ENCODE measurements around the gene NFIB. TPM values are rescaled to one million over a fixed set of nuclear protein-coding genes. Genes with fewer than 3 reads are reported as not detected.

NFIB gene
- total RNA-seq, 1 donor from 2014 or later, result 66.3 TPM

GRCh38 chr9:14344053-14344524, 30.1 kb upstream of the NFIB start:
- H3K36me3 Mint-ChIP-seq (ENCODE audit: low read depth), result peaks cover 1% of the 10 kb centered on the region
- peaks cover 28% of the 10 kb centered on the region for H3K27me3 Mint-ChIP-seq (ENCODE audit: low read depth)
- TF ChIP-seq CTCF (IDR thresholded peaks at IDR 0.05), result no peak
- no peak overlapping the region for H3K27ac Mint-ChIP-seq (ENCODE audit: unreplicated experiment)
- no peak for DNase-seq (ENCODE audit: low spot score)
- no peaks in the 10 kb centered on the region for H3K9me3 Mint-ChIP-seq (ENCODE audit: low read depth)
- H3K4me3 Mint-ChIP-seq (ENCODE audit: unreplicated experiment), result no peak overlapping the region
- H3K4me1 Mint-ChIP-seq (ENCODE audit: low read depth), result peaks cover 38% of the 10 kb centered on the region

- Mint-ChIP-seq H3K9me3 (ENCODE audit: low read depth) (no peaks in the 10 kb centered on the region), H3K27me3 (ENCODE audit: low read depth) (peaks cover 22% of the 10 kb centered on the region), H3K4me1 (ENCODE audit: low read depth) (peaks cover 31% of the 10 kb centered on the region), H3K36me3 (ENCODE audit: low read depth) (peaks cover 1% of the 10 kb centered on the region), H3K27ac (ENCODE audit: unreplicated experiment) (no peak overlapping the region), H3K4me3 (ENCODE audit: unreplicated experiment) (no peak overlapping the region)
- TF ChIP-seq CTCF (IDR thresholded peaks at IDR 0.05), result no peak
- no peak for DNase-seq (ENCODE audit: low spot score)
Observed at GRCh38 chr9:14343261-14344031, 29.5 kb upstream of the NFIB start.

- peaks cover 1% of the 10 kb centered on the region for H3K36me3 Mint-ChIP-seq (ENCODE audit: low read depth)
- TF ChIP-seq CTCF (IDR thresholded peaks at IDR 0.05), result no peak
- H3K4me3 Mint-ChIP-seq (ENCODE audit: unreplicated experiment), result no peak overlapping the region
- peaks cover 24% of the 10 kb centered on the region for H3K4me1 Mint-ChIP-seq (ENCODE audit: low read depth)
- no peaks in the 10 kb centered on the region for H3K9me3 Mint-ChIP-seq (ENCODE audit: low read depth)
- H3K27ac Mint-ChIP-seq (ENCODE audit: unreplicated experiment), result no peak overlapping the region
- no peak for DNase-seq (ENCODE audit: low spot score)
- H3K27me3 Mint-ChIP-seq (ENCODE audit: low read depth), result peaks cover 15% of the 10 kb centered on the region
Observed at GRCh38 chr9:14342736-14343135, 28.8 kb upstream of the NFIB start.

- no peak for TF ChIP-seq CTCF (IDR thresholded peaks at IDR 0.05)
- Mint-ChIP-seq H3K27ac (ENCODE audit: unreplicated experiment) (no peak overlapping the region), H3K36me3 (ENCODE audit: low read depth) (peaks cover 1% of the 10 kb centered on the region)
Observed at GRCh38 chr9:14341437-14342122, 27.6 kb upstream of the NFIB start.

DNA sequence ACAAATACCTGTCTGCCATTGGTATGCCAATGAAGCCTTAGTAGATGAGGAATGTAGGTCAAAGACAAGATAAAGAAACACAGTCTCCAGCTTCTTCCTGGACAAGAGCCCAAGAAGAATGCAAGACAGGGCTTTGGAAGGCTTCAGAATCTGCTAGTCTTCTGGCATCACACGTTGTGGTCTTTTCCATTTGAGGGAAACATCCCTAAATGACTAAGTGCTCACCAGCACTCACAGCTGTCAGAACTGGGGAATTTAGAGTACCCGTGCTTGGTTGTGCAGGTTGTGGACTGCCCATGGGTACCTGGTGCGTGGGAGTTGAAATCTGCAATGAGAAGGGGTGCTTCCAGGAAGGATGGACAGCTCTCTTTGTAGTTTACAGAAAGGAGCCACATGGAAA, 27.1 kb upstream of the NFIB start:
- no peak overlapping the region for H3K27ac Mint-ChIP-seq (ENCODE audit: unreplicated experiment)

More at GRCh38 chr9:14341437-14342122, 27.6 kb upstream of the NFIB start:
- Mint-ChIP-seq H3K27me3 (ENCODE audit: low read depth) (peaks cover 8% of the 10 kb centered on the region), H3K4me3 (ENCODE audit: unreplicated experiment) (no peak overlapping the region), H3K9me3 (ENCODE audit: low read depth) (no peaks in the 10 kb centered on the region), H3K4me1 (ENCODE audit: low read depth) (peaks cover 12% of the 10 kb centered on the region)
- DNase-seq (ENCODE audit: low spot score), result no peak

More for the DNA sequence above, 27.1 kb upstream of the NFIB start:
- Mint-ChIP-seq H3K4me1 (ENCODE audit: low read depth) (peaks cover 8% of the 10 kb centered on the region), H3K9me3 (ENCODE audit: low read depth) (no peaks in the 10 kb centered on the region), H3K4me3 (ENCODE audit: unreplicated experiment) (no peak overlapping the region), H3K27me3 (ENCODE audit: low read depth) (peaks cover 3% of the 10 kb centered on the region), H3K36me3 (ENCODE audit: low read depth) (peaks cover 1% of the 10 kb centered on the region)
- TF ChIP-seq CTCF (IDR thresholded peaks at IDR 0.05), result no peak
- no peak for DNase-seq (ENCODE audit: low spot score)
